Suppressor macrophage (primary cell): ENCODE data around the gene ADNP.
A peak's percentile ranks its signal among the peaks of the same experiment; 100 is the strongest.

Experiments used
- DNase-seq, 4 experiments: peaks; one replicate each; pipeline ENCODE4 v3.0.0-alpha.2; 2020 to 2022

ADNP gene

DNA sequence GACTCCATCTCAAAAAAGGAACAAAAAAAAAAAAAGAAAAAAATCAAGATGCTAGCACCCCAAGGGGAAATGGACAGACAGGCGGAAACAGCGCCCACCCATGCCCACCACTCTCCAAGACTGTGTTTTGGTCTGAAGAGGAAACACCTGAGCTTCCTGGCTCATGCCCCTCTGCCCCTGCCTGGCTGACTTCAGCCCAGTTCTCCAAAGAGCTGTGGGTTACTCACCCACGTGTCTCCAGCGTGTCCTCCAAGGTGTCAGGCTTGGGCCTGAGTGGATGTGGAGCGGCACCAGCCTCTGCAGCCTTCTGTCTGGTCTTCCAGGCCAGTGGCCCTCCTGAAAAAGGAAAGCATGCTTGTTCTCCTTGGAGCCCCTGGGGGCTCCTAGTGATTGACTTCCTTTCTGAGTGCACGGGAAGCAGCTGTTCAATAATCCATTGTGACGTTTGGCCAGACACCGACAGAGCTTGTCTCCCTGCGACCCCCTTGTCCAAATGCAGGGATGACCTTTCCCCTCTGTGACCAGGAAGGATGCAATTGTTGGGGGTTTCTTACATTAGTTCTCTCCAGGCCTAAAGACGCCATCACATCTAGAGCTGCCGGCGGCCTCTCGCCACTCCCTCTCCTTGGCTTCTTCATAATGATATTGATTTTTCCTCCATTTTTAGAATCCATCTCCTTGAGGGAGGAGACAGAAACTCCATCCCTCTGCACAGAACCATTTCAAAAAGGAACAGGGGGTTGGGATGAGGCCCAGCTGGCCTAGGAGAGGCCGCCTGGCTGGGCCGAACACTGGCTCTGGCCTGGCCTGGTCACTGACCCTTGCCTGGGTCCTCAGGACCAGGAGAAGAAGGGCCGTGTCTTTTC lies 58.4 kb downstream of the ADNP start:
- no peak for DNase-seq

DNA sequence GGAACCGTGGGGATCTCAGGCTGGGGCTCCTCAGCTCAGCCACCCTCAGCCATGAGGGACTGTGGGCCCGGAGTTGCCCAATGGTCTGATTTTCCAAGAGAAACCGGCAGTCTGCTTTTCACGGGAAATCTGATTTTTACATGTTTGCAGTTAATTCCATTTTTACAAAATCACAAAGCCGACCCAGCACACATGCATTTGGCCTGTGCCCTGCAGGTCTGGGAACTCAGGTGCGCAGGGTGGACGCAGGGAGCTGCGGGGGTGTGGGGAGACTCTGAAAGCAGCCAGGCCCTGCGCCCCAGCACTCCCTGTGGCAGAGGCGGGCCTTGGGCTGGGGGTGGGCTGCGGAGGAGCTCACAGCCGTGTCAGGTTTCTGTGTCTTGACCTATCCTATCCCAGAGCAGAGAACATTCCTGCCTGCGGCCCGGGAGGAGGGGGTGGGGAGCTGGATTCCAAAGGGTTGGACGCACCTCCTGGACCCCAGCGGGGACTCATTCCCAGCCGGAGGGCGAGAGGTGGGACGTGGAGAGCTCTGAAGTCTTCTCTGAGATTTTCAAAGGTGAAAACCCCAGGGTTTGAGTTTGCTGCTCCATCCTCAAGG lies 60.6 kb downstream of the ADNP start:
- no peak for DNase-seq

DNA sequence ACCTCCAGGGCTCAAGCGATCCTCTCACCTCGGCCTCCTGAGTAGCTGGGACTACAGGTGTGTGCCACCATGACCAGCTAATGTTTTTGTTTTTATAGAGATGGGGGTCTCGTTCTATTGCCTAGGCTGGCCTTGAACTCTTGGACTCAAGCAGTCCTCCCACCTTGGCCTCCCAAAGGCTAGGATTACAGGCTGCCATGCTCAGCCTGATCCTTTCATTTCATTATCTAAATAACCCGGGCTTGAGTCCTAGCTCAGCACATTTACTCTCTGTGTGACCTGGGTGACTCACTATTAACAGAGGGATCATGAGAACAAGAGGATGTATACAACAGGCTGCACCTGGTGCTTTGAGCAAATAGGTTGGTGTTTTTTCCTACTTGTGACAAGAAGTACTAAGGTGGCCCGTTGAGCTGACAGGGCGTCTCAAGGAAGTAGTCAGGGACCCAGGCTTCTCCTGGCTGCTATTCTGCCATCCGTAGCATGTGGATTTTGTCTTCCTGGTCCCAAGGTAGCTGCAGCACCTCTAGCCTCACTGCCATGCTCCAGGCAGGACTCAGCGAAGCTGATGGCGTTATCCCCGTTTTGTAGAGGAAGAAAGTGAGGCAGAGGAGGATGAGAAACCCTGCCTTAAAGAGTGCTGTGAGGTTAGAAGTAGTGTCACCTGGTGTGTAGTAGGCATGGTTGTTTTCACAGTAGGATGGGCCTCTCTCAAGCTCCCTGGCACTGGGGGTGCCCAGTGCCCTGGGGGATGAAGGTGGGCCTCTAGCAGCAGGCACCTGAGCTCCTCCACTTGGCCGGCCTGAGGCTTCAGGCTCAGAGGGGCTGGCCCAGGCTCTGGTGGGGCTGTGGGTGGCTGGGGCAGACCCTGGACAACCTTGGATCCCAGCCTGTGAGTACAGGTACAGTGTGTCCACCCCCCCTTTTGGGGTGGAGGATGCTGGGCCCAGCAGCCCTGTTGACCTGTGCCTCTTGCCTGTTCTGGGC lies 62.4 kb downstream of the ADNP start:
- DNase-seq: no peak

DNA sequence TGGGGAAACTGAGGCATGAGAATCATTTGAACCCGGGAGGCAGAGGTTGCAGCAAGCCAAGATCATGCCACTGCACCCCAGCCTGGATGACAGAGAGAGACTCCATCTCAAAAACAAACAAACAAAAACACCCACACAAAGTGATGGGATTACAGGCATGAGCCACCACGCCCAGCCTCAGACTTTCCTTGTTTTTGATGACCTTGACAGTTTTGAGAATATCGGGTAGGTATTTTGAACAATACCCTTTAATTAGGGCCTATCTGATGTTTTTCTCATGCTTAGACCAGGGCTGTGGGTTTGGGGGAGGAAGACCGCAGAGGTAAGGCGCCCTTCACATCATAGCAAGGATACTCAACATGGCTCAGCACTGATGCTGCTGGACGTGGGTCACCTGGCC lies 63.4 kb downstream of the ADNP start:
- DNase-seq: no peak

DNA sequence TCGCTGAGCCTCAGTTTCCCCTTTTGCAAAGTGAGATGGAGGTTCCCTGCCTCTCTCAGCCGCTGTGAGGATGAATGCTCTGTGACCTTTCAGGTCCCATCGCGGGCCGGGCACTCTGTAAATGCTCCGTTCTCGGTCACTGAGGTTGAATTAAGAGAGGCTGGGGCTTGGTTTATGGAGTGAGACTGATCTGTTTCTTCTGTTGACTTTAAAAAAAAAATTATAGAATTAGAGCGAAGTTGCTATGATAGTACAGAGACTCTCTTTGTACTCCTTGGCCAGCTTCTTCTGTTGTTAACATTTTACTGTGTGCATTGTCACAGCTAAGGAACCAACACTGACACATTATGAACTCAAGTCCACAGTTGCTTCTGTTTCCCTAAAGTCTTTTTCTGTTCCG lies 64.4 kb downstream of the ADNP start:
- no peak for DNase-seq

DNA sequence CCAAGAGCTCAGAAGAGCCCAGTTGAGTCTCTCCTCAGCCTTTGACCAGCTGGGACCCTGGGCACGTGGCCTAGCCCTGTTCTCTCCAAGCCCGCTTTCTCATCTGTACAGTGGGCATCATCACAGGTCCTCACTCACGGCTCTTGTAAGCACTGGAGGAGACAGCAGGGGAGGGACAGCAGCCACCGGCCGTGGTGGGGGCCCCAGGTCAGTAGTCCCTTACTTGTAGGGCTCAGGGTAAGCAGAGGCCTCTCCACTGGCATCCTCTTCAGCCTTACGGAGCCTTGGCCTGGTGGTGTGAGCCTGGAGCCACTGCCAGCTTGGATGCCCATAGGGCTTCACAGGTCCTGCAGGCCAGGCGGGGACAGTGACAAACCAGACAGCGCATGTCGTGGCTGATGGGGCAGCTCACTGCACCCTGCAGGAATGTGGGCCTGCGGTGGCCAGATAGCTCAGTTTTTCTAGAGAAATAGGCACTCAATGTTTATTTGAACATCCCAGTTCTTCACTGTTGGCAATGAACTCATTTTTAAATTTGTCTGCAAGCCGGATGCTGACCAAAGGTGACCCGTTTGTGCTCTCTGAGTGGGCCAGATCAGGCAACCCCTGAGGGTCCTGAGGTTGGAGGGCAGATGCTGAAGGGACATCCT lies 65.1 kb downstream of the ADNP start:
- no peak for DNase-seq

GRCh38 chr20:50865591-50865990 lies 65.6 kb downstream of the ADNP start:
- DNase-seq: no peak

- DNase-seq: no peak
Observed at GRCh38 chr20:50865114-50865513, 66.1 kb downstream of the ADNP start.

GRCh38 chr20:50862546-50862945 lies 68.7 kb downstream of the ADNP start:
- DNase-seq: no peak

DNA sequence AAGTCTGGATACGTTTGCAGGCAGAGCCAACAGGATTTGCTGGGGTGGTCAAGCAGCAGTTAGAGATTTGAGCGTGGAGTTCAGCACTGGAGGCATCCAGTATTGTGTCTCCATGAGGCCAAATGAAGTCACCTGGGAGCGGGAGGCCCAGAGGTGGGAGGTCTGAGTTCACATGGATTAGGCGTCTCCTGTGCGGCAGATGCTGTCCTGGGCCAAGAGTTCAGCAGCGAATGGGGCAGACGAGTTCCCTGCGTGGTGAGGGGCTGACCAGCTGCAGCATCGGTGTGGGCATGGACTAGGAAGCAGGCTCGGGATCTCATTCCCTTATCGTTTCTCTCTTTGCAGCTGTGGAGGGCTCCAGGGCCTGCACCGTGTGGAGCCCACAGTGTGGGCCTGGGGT lies 70.2 kb downstream of the ADNP start:
- no peak for DNase-seq

GRCh38 chr20:50859161-50859560 lies 72.1 kb downstream of the ADNP start:
- DNase-seq: no peak

- DNase-seq: no peak
Observed at GRCh38 chr20:50858525-50858924, 72.7 kb downstream of the ADNP start.

DNA sequence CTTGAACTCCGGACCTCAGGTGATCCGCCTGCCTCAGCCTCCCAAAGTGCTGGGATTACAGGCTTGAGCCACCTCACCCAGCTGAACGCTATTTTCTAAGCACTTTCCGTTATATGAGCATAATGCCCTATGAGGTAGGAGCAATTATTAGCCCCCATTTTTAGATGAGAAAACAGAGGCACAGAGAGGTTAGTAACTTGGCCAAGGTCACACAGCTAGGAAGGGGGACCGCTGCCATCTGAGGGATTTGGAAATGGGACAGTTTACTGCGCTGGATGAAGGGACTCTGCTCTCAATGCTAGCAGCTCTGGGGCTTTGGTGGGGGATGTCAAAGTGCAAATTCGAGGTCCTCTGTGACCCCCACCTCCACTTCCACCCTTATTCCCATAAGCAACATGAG lies 73.9 kb downstream of the ADNP start:
- DNase-seq: no peak

DNA sequence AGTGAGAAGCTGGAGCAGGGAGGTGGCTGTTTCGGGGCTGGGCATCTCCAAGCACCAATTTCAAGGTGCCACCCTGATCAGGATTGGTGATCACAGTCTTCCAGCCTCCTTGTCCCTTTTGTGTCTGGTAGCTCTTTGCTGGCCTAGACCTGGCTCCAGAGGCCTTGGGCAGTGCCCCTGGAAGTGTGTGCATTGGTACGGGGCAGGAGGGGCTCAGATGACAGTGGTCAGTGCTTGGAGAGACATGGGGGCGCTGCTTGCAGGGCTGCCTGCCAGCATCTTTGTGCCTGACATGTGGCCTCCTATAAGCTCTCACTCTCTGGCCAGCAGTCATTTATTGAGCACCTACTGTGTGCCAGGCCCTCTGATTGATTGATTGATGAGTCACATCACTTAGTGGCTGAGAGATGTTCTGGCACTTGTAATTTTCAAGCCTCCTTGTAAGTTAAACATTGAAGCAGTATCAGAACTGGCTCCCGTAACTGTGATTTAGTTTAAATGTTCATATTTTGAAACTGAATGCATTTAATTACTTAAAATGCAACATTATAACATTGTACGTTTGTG lies 74.7 kb downstream of the ADNP start:
- DNase-seq: no peak

DNA sequence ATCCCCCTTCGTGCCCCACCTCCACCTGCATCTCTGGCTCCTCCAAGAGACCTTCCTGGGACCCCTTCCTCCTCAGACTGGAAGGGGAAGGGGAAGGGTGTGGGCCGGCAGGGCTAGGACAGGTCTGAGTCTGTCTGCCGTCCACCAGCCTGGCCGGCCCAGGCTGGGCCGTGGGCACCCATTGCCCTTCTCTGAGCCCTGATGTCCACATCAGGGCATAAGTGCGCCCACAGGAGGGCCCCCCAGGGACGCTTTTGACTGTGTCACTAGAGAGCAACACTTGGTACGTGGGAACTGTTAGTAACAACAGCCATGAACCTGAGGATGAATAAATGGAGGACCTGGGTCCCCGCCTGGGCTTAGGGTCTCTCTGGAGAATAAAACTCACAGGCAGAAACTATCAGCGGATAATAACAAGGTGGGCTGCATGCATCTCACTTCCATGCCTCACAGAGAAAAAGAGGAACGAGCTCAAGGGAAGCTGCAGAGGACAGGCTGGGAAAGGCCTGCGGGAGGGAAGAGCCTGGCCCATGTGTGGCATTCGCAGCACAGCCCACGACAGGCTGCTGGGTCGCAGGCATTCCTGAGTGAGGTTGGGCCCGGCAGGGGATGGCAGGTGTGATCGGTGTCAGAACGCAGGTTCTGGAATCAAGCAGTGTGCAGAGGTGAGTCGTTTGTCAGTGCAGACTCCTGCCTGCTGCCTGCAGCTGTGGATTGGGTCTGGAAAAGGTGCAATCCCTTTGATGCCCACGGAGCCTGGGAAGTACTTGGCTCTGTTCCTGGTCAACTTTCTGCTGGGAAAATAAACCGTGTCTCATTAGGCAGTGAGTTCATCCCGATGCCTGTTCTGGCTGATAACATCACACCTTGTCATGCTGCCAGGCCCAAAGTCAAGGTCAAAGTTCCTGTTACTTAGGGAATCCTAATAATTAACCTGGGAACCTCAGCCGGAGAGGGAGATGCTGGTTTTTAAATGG lies 75.5 kb downstream of the ADNP start:
- DNase-seq: peak in 1 of 4 experiments; percentile 2

GRCh38 chr20:50854506-50855249 lies 76.6 kb downstream of the ADNP start:
- no peak for DNase-seq

GRCh38 chr20:50852085-50852484 lies 79.2 kb downstream of the ADNP start:
- no peak for DNase-seq

DNA sequence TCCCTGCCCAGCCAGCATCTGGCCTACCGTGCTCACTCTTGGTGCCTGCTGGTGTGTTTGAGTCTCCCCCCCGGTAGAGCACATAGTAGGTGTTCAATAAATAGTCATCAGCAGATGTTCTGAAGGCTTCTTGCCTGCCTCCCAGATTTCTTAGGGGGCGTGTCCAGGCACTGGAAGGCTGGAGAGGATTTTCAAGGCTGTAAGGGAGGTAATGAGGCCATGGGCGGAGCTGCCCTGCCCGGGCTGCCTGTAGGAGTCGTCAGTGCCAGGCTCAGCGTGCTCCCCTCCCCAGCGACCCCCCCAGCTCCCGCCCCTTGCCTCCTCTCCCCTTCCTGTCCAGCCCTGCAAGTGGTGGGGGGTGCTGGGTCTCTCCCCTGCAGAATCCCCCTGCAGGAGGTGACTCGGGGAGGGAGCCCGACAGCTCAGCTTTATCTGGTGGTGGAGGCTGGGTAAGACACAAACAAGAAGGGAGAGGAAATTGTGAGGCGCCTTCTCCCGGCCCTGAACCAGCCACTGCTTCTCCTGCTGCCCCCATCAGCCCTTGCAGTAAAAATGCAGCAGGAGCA lies 80.4 kb downstream of the ADNP start:
- DNase-seq: no peak

DNA sequence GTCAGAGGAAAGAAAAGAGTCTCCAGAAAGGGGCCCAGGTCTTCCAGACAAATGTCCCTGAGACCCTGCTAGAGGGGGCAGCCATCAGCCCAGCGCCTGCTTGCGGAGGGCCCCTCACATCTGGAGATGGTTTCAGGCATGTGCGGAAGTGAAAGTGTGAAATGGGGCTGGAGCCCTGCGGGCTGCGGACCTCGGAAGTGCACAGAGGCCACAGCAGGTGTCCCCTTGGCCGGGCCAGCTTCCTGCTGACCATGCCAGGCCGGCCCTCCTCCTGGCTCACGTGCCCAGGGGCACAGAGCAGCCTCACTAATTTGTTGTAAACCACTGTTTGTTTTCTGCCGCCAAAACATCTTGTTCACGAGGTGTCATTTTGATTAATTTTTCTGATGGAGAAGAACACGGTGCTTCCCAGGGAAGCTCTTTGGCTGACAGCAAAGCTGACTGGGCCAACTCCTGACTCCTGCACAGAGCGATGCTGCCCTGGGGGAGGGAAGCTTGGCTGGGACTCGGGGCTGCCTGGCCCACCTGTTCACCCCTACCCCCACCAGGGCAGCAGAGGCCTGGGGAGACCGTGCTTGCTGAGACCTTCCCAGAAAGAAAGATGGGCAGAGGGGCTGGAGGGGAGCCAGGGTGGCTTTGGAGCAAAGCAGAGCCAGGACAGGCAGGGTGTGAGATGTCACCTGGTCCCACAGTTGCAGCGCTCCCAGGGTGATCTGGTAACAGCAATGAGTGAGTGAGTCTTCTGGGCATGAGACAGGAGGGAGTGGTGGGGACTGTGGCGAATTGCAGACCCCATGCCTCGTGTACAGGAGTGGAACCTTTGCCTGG lies 82.2 kb downstream of the ADNP start:
- peak in 3 of 4 experiments; percentile 10 to 28 (median 14) for DNase-seq
